ENCODE data around the gene TOM1L2.

TOM1L2 gene

GRCh38 chr17:17902877-17903276 is 69.3 kb downstream of the TOM1L2 start:
- H3K36me3 Mint-ChIP-seq: peaks cover 14% of the 10 kb centered on the region
- H3K9me3 Mint-ChIP-seq (ENCODE audit: low read depth): no peaks in the 10 kb centered on the region
- no peaks in the 10 kb centered on the region for H3K27me3 Mint-ChIP-seq
- no peak overlapping the region for H3K4me3 Mint-ChIP-seq
- H3K4me1 Mint-ChIP-seq (ENCODE audit: low read depth): no peaks in the 10 kb centered on the region
- H3K27ac Mint-ChIP-seq: no peak overlapping the region

GRCh38 chr17:17902376-17902775 is 69.8 kb downstream of the TOM1L2 start:
- H3K4me3 Mint-ChIP-seq: no peak overlapping the region
- no peaks in the 10 kb centered on the region for H3K9me3 Mint-ChIP-seq (ENCODE audit: low read depth)
- no peaks in the 10 kb centered on the region for H3K27me3 Mint-ChIP-seq
- H3K27ac Mint-ChIP-seq: no peak overlapping the region
- peaks cover 2% of the 10 kb centered on the region for H3K4me1 Mint-ChIP-seq (ENCODE audit: low read depth)
- H3K36me3 Mint-ChIP-seq: peaks cover 14% of the 10 kb centered on the region

GRCh38 chr17:17900615-17901520 is 71.3 kb downstream of the TOM1L2 start:
- Mint-ChIP-seq H3K27ac (no peak overlapping the region), H3K4me1 (ENCODE audit: low read depth) (peaks cover 2% of the 10 kb centered on the region), H3K36me3 (peaks cover 9% of the 10 kb centered on the region), H3K27me3 (no peaks in the 10 kb centered on the region), H3K9me3 (ENCODE audit: low read depth) (no peaks in the 10 kb centered on the region), H3K4me3 (no peak overlapping the region)

- no peaks in the 10 kb centered on the region for H3K9me3 Mint-ChIP-seq (ENCODE audit: low read depth)
- peaks cover 2% of the 10 kb centered on the region for H3K4me1 Mint-ChIP-seq (ENCODE audit: low read depth)
- H3K36me3 Mint-ChIP-seq: peaks cover 10% of the 10 kb centered on the region
- H3K27me3 Mint-ChIP-seq: no peaks in the 10 kb centered on the region
- no peak overlapping the region for H3K4me3 Mint-ChIP-seq
- no peak overlapping the region for H3K27ac Mint-ChIP-seq
Measured at GRCh38 chr17:17899486-17899885, 72.7 kb downstream of the TOM1L2 start.

GRCh38 chr17:17898673-17899072 is 73.5 kb downstream of the TOM1L2 start:
- Mint-ChIP-seq H3K9me3 (ENCODE audit: low read depth) (no peaks in the 10 kb centered on the region), H3K27ac (no peak overlapping the region), H3K4me3 (no peak overlapping the region), H3K36me3 (peaks cover 10% of the 10 kb centered on the region), H3K27me3 (no peaks in the 10 kb centered on the region), H3K4me1 (ENCODE audit: low read depth) (peaks cover 2% of the 10 kb centered on the region)

- H3K36me3 Mint-ChIP-seq: peaks cover 10% of the 10 kb centered on the region
- H3K27me3 Mint-ChIP-seq: no peaks in the 10 kb centered on the region
- H3K9me3 Mint-ChIP-seq (ENCODE audit: low read depth): no peaks in the 10 kb centered on the region
- no peak overlapping the region for H3K4me3 Mint-ChIP-seq
- H3K4me1 Mint-ChIP-seq (ENCODE audit: low read depth): peaks cover 4% of the 10 kb centered on the region
- H3K27ac Mint-ChIP-seq: no peak overlapping the region
Measured at GRCh38 chr17:17897442-17897841, 74.8 kb downstream of the TOM1L2 start.

- Mint-ChIP-seq H3K27me3 (no peaks in the 10 kb centered on the region), H3K9me3 (ENCODE audit: low read depth) (no peaks in the 10 kb centered on the region), H3K27ac (no peak overlapping the region), H3K36me3 (peaks cover 10% of the 10 kb centered on the region), H3K4me1 (ENCODE audit: low read depth) (peaks cover 6% of the 10 kb centered on the region), H3K4me3 (no peak overlapping the region)
Measured at GRCh38 chr17:17896746-17897145, 75.5 kb downstream of the TOM1L2 start.

- no peaks in the 10 kb centered on the region for H3K27me3 Mint-ChIP-seq
- peaks cover 7% of the 10 kb centered on the region for H3K36me3 Mint-ChIP-seq
- peaks cover 8% of the 10 kb centered on the region for H3K4me1 Mint-ChIP-seq (ENCODE audit: low read depth)
- H3K27ac Mint-ChIP-seq: no peak overlapping the region
- H3K9me3 Mint-ChIP-seq (ENCODE audit: low read depth): no peaks in the 10 kb centered on the region
- H3K4me3 Mint-ChIP-seq: no peak overlapping the region
Measured at GRCh38 chr17:17893801-17894644, 78.2 kb downstream of the TOM1L2 start.

- peaks cover 3% of the 10 kb centered on the region for H3K36me3 Mint-ChIP-seq
- no peaks in the 10 kb centered on the region for H3K27me3 Mint-ChIP-seq
- H3K27ac Mint-ChIP-seq: no peak overlapping the region
- H3K9me3 Mint-ChIP-seq (ENCODE audit: low read depth): no peaks in the 10 kb centered on the region
- H3K4me3 Mint-ChIP-seq: no peak overlapping the region
- peaks cover 8% of the 10 kb centered on the region for H3K4me1 Mint-ChIP-seq (ENCODE audit: low read depth)
Measured at GRCh38 chr17:17892731-17893130, 79.5 kb downstream of the TOM1L2 start.

- peaks cover 6% of the 10 kb centered on the region for H3K4me1 Mint-ChIP-seq (ENCODE audit: low read depth)
- H3K36me3 Mint-ChIP-seq: peaks cover 3% of the 10 kb centered on the region
- no peaks in the 10 kb centered on the region for H3K27me3 Mint-ChIP-seq
- no peak overlapping the region for H3K27ac Mint-ChIP-seq
- H3K9me3 Mint-ChIP-seq (ENCODE audit: low read depth): no peaks in the 10 kb centered on the region
- H3K4me3 Mint-ChIP-seq: no peak overlapping the region
Measured at GRCh38 chr17:17892009-17892408, 80.2 kb downstream of the TOM1L2 start.

- H3K27ac Mint-ChIP-seq: no peak overlapping the region
- no peaks in the 10 kb centered on the region for H3K9me3 Mint-ChIP-seq (ENCODE audit: low read depth)
- no peaks in the 10 kb centered on the region for H3K27me3 Mint-ChIP-seq
Measured at GRCh38 chr17:17890773-17891759, 81.1 kb downstream of the TOM1L2 start.

GRCh38 chr17:17889922-17890321 is 82.3 kb downstream of the TOM1L2 start:
- Mint-ChIP-seq H3K36me3 (peaks cover 2% of the 10 kb centered on the region), H3K27ac (no peak overlapping the region), H3K27me3 (no peaks in the 10 kb centered on the region), H3K4me3 (no peak overlapping the region), H3K4me1 (ENCODE audit: low read depth) (peaks cover 6% of the 10 kb centered on the region), H3K9me3 (ENCODE audit: low read depth) (no peaks in the 10 kb centered on the region)

More at GRCh38 chr17:17890773-17891759, 81.1 kb downstream of the TOM1L2 start:
- Mint-ChIP-seq H3K36me3 (peaks cover 6% of the 10 kb centered on the region), H3K4me3 (no peak overlapping the region), H3K4me1 (ENCODE audit: low read depth) (peaks cover 6% of the 10 kb centered on the region)

GRCh38 chr17:17888821-17889220 is 83.4 kb downstream of the TOM1L2 start:
- Mint-ChIP-seq H3K4me1 (ENCODE audit: low read depth) (peaks cover 6% of the 10 kb centered on the region), H3K4me3 (no peak overlapping the region), H3K9me3 (ENCODE audit: low read depth) (no peaks in the 10 kb centered on the region), H3K27ac (no peak overlapping the region), H3K36me3 (peaks cover 2% of the 10 kb centered on the region), H3K27me3 (no peaks in the 10 kb centered on the region)

- H3K4me1 Mint-ChIP-seq (ENCODE audit: low read depth): peaks cover 6% of the 10 kb centered on the region
- H3K36me3 Mint-ChIP-seq: peaks cover 2% of the 10 kb centered on the region
- no peak overlapping the region for H3K27ac Mint-ChIP-seq
- H3K27me3 Mint-ChIP-seq: no peaks in the 10 kb centered on the region
- H3K9me3 Mint-ChIP-seq (ENCODE audit: low read depth): no peaks in the 10 kb centered on the region
- no peak overlapping the region for H3K4me3 Mint-ChIP-seq
Measured at GRCh38 chr17:17888371-17888770, 83.8 kb downstream of the TOM1L2 start.

Data from activated naive CD8-positive, alpha-beta T cell (primary cell).